Embryonic facial prominence (tissue), 1 donor: ENCODE measurements around the gene MFAP1.

Experiments used
- DNase-seq: peaks from one replicate; pipeline ENCODE4 v3.0.0-alpha.2; 2016; ENCODE audit errors: extremely low spot score

The MFAP1 gene

GRCh38 chr15:43776101-43776717 lies 48.3 kb downstream of the MFAP1 start:
- DNase-seq, result peak; percentile 4

- DNase-seq, result peak; percentile 5
Observed at GRCh38 chr15:43775411-43775965, 49.0 kb downstream of the MFAP1 start.

GRCh38 chr15:43774062-43774461 lies 50.4 kb downstream of the MFAP1 start:
- peak; percentile 5 for DNase-seq

- peak; percentile 3 for DNase-seq
Observed at GRCh38 chr15:43772624-43773023, 51.9 kb downstream of the MFAP1 start.

GRCh38 chr15:43771816-43772215 lies 52.7 kb downstream of the MFAP1 start:
- no peak for DNase-seq

GRCh38 chr15:43769584-43770228 lies 54.8 kb downstream of the MFAP1 start:
- no peak for DNase-seq

- DNase-seq, result no peak
Observed at GRCh38 chr15:43763819-43764446, 60.6 kb downstream of the MFAP1 start.

- DNase-seq, result no peak
Observed at GRCh38 chr15:43762824-43763223, 61.7 kb downstream of the MFAP1 start.
